Adipocyte (in vitro differentiated cells): ENCODE data around the gene OXNAD1.

Source experiments
- DNase-seq: peaks from one replicate; pipeline ENCODE4 v3.0.0-alpha.2; 2015; ENCODE audit warnings: low read depth
- H3K27me3 ChIP-seq: replicated peaks from 2 replicates; pipeline ENCODE4 v1.7.0; 2013; ENCODE audit warnings: mild to moderate bottlenecking, low read length, moderate library complexity; ENCODE audit not compliant: control insufficient read depth, insufficient read depth
- H3K36me3 ChIP-seq: 2 replicates; pipeline ENCODE4 v1.7.0; 2013; ENCODE audit warnings: low read length, mild to moderate bottlenecking, moderate library complexity; ENCODE audit not compliant: control insufficient read depth, insufficient read depth, severe bottlenecking
- H3K4me1 ChIP-seq: 2 replicates; pipeline ENCODE4 v1.7.0; 2013; ENCODE audit warnings: mild to moderate bottlenecking, low read length, moderate library complexity; ENCODE audit not compliant: control insufficient read depth, insufficient read depth
- H3K4me3 ChIP-seq: 2 replicates; pipeline ENCODE4 v1.7.0; 2013; ENCODE audit warnings: mild to moderate bottlenecking, low read length, moderate library complexity
- H3K9ac ChIP-seq: 2 replicates; pipeline ENCODE4 v1.7.0; 2013; ENCODE audit warnings: mild to moderate bottlenecking, low read length, moderate library complexity
- H3K9me3 ChIP-seq: 2 replicates; pipeline ENCODE4 v1.7.0; 2013; ENCODE audit warnings: mild to moderate bottlenecking, low read length, moderate library complexity; ENCODE audit not compliant: control insufficient read depth

Gene OXNAD1

GRCh38 chr3:16248556-16248955 lies 16.5 kb upstream of the OXNAD1 start:
- no peaks in the 10 kb centered on the region for H3K9me3 ChIP-seq
- no peaks in the 10 kb centered on the region for H3K27me3 ChIP-seq
- no peak overlapping the region for H3K9ac ChIP-seq

GRCh38 chr3:16249336-16249735 lies 15.7 kb upstream of the OXNAD1 start:
- Histone ChIP-seq H3K9ac (no peak overlapping the region), H3K4me3 (no peak overlapping the region), H3K36me3 (no peaks in the 10 kb centered on the region), H3K9me3 (no peaks in the 10 kb centered on the region), H3K4me1 (peaks cover 33% of the 10 kb centered on the region), H3K27me3 (no peaks in the 10 kb centered on the region)
- DNase-seq, result peak; percentile 33

More at GRCh38 chr3:16248556-16248955, 16.5 kb upstream of the OXNAD1 start:
- Histone ChIP-seq H3K36me3 (no peaks in the 10 kb centered on the region), H3K4me1 (peaks cover 35% of the 10 kb centered on the region), H3K4me3 (no peak overlapping the region)
- DNase-seq, result no peak

GRCh38 chr3:16249886-16250285 lies 15.1 kb upstream of the OXNAD1 start:
- no peaks in the 10 kb centered on the region for H3K9me3 ChIP-seq
- DNase-seq, result no peak
- H3K36me3 ChIP-seq, result no peaks in the 10 kb centered on the region
- peaks cover 28% of the 10 kb centered on the region for H3K4me1 ChIP-seq
- H3K27me3 ChIP-seq, result no peaks in the 10 kb centered on the region
- H3K4me3 ChIP-seq, result no peak overlapping the region
- no peak overlapping the region for H3K9ac ChIP-seq

GRCh38 chr3:16251316-16252085 lies 13.5 kb upstream of the OXNAD1 start:
- no peaks in the 10 kb centered on the region for H3K36me3 ChIP-seq
- no peaks in the 10 kb centered on the region for H3K9me3 ChIP-seq
- peaks cover 22% of the 10 kb centered on the region for H3K4me1 ChIP-seq
- no peak overlapping the region for H3K9ac ChIP-seq
- no peak overlapping the region for H3K4me3 ChIP-seq
- no peaks in the 10 kb centered on the region for H3K27me3 ChIP-seq
- no peak for DNase-seq

- Histone ChIP-seq H3K4me1 (peaks cover 26% of the 10 kb centered on the region), H3K27me3 (no peaks in the 10 kb centered on the region), H3K36me3 (no peaks in the 10 kb centered on the region), H3K9ac (no peak overlapping the region), H3K9me3 (no peaks in the 10 kb centered on the region), H3K4me3 (no peak overlapping the region)
- no peak for DNase-seq
Measured at GRCh38 chr3:16252243-16252978, 12.6 kb upstream of the OXNAD1 start.

GRCh38 chr3:16252988-16253387 lies 12.0 kb upstream of the OXNAD1 start:
- Histone ChIP-seq H3K9ac (peak overlapping the region; percentile 9), H3K27me3 (no peaks in the 10 kb centered on the region), H3K36me3 (no peaks in the 10 kb centered on the region)

GRCh38 chr3:16253601-16254000 lies 11.4 kb upstream of the OXNAD1 start:
- Histone ChIP-seq H3K4me1 (peaks cover 35% of the 10 kb centered on the region), H3K9me3 (no peaks in the 10 kb centered on the region), H3K4me3 (no peak overlapping the region), H3K9ac (peak overlapping the region; percentile 9), H3K36me3 (no peaks in the 10 kb centered on the region), H3K27me3 (no peaks in the 10 kb centered on the region)
- peak; percentile 58 for DNase-seq

More at GRCh38 chr3:16252988-16253387, 12.0 kb upstream of the OXNAD1 start:
- no peaks in the 10 kb centered on the region for H3K9me3 ChIP-seq
- peaks cover 29% of the 10 kb centered on the region for H3K4me1 ChIP-seq
- no peak for DNase-seq
- no peak overlapping the region for H3K4me3 ChIP-seq

- DNase-seq, result no peak
- no peaks in the 10 kb centered on the region for H3K27me3 ChIP-seq
- H3K4me1 ChIP-seq, result peaks cover 43% of the 10 kb centered on the region
- no peak overlapping the region for H3K9ac ChIP-seq
- H3K36me3 ChIP-seq, result peaks cover 11% of the 10 kb centered on the region
- H3K9me3 ChIP-seq, result no peaks in the 10 kb centered on the region
- no peak overlapping the region for H3K4me3 ChIP-seq
Measured at GRCh38 chr3:16254916-16255315, 10.1 kb upstream of the OXNAD1 start.

GRCh38 chr3:16255326-16255725 lies 9.7 kb upstream of the OXNAD1 start:
- H3K9ac ChIP-seq, result no peak overlapping the region
- no peak overlapping the region for H3K4me3 ChIP-seq
- H3K9me3 ChIP-seq, result no peaks in the 10 kb centered on the region
- DNase-seq, result no peak
- peaks cover 47% of the 10 kb centered on the region for H3K4me1 ChIP-seq
- peaks cover 15% of the 10 kb centered on the region for H3K36me3 ChIP-seq
- no peaks in the 10 kb centered on the region for H3K27me3 ChIP-seq

- Histone ChIP-seq H3K27me3 (no peaks in the 10 kb centered on the region), H3K4me3 (no peak overlapping the region), H3K9ac (no peak overlapping the region), H3K4me1 (peaks cover 51% of the 10 kb centered on the region), H3K36me3 (peaks cover 17% of the 10 kb centered on the region), H3K9me3 (no peaks in the 10 kb centered on the region)
- no peak for DNase-seq
Measured at GRCh38 chr3:16255726-16256125, 9.3 kb upstream of the OXNAD1 start.

- H3K9ac ChIP-seq, result no peak overlapping the region
- peaks cover 59% of the 10 kb centered on the region for H3K4me1 ChIP-seq
- H3K4me3 ChIP-seq, result no peak overlapping the region
- H3K27me3 ChIP-seq, result no peaks in the 10 kb centered on the region
- peaks cover 17% of the 10 kb centered on the region for H3K36me3 ChIP-seq
- no peak for DNase-seq
- H3K9me3 ChIP-seq, result no peaks in the 10 kb centered on the region
Measured at GRCh38 chr3:16257309-16257708, 7.7 kb upstream of the OXNAD1 start.
